Prostate gland (tissue), 2 donors: ENCODE data around the gene TJP1.

Source experiments
- POLR2AphosphoS5 ChIP-seq: sonication (generic); formaldehyde crosslinking; IDR thresholded peaks from one replicate; pipeline ENCODE4 v1.6.1; 2017; ENCODE audit warnings: antibody characterized with exemption
- TF ChIP-seq, protein P1 (sequence below), 4 experiments: fragments of 200-600 bp in 2 of 4; fragments of 450-650 bp in 2 of 4; sonication (generic) in 2 of 4; IDR thresholded peaks; 1 replicate in 3 of 4; 2 replicates in 1 of 4; pipeline ENCODE4 v1.5.1; 2016 to 2019; ENCODE audit warnings: antibody characterized with exemption in 4 of 4, mild to moderate bottlenecking in 2 of 4, moderate library complexity in 2 of 4

DNA sequence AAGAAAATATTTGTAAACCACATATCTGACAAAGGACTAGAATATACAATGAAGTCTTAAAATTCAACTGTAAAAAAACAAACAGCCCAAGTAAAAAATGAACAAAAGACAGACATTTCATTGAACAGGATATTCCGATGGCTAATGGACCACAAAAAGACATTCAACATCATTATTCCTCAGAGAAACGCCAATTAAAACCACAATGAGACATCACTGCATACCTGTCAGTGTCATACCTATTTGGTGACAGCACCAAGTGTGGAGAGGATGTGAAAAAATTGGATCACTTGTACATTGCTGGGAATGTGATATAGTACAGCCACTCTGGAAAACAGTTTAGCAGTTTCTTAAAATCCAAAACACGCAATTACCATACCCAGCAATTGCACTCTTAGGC lies 29.9 kb upstream of the TJP1 start:
- TF ChIP-seq, protein P1, sequence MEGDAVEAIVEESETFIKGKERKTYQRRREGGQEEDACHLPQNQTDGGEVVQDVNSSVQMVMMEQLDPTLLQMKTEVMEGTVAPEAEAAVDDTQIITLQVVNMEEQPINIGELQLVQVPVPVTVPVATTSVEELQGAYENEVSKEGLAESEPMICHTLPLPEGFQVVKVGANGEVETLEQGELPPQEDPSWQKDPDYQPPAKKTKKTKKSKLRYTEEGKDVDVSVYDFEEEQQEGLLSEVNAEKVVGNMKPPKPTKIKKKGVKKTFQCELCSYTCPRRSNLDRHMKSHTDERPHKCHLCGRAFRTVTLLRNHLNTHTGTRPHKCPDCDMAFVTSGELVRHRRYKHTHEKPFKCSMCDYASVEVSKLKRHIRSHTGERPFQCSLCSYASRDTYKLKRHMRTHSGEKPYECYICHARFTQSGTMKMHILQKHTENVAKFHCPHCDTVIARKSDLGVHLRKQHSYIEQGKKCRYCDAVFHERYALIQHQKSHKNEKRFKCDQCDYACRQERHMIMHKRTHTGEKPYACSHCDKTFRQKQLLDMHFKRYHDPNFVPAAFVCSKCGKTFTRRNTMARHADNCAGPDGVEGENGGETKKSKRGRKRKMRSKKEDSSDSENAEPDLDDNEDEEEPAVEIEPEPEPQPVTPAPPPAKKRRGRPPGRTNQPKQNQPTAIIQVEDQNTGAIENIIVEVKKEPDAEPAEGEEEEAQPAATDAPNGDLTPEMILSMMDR (IDR thresholded peaks at IDR 0.05), result no peak
- TF ChIP-seq POLR2AphosphoS5, result no peak
